Testis (tissue), 2 donors: ENCODE measurements around the gene GPR34.

Experiments used
- POLR2A ChIP-seq: fragments of 450-650 bp; IDR thresholded peaks from one replicate; pipeline ENCODE4 v1.6.1; 2017; ENCODE audit warnings: antibody characterized with exemption, mild to moderate bottlenecking, moderate library complexity
- TF ChIP-seq, protein P1 (sequence below), 3 experiments: fragments of 450-650 bp in 2 of 3; fragments of 200-600 bp in 1 of 3; sonication (generic) in 1 of 3; IDR thresholded peaks; one replicate each; pipeline ENCODE4 v1.5.1; 2016 to 2019; ENCODE audit warnings: antibody characterized with exemption in 3 of 3, mild to moderate bottlenecking in 2 of 3, moderate library complexity in 1 of 3

DNA sequence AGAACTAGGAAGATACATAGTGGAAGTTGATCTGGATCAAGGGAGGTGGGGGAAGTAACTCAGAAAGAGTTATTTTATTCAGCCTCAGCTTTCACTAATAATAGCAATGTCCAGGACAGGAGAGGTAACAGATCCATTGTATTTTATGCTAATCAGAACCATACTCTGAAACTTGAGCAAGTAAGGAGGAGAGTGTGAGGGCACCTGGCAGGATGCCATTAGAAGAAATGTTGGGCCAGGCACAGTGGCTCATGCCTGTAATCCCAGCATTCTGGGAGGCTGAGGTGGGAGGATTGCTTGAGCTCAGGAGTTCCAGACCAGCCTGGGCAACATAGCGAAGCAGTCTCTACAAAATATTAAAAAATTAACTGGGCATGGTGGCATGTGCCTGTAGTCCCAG lies 16.3 kb downstream of the GPR34 start:
- TF ChIP-seq, protein P1, sequence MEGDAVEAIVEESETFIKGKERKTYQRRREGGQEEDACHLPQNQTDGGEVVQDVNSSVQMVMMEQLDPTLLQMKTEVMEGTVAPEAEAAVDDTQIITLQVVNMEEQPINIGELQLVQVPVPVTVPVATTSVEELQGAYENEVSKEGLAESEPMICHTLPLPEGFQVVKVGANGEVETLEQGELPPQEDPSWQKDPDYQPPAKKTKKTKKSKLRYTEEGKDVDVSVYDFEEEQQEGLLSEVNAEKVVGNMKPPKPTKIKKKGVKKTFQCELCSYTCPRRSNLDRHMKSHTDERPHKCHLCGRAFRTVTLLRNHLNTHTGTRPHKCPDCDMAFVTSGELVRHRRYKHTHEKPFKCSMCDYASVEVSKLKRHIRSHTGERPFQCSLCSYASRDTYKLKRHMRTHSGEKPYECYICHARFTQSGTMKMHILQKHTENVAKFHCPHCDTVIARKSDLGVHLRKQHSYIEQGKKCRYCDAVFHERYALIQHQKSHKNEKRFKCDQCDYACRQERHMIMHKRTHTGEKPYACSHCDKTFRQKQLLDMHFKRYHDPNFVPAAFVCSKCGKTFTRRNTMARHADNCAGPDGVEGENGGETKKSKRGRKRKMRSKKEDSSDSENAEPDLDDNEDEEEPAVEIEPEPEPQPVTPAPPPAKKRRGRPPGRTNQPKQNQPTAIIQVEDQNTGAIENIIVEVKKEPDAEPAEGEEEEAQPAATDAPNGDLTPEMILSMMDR (IDR thresholded peaks at IDR 0.05) = no peak
- TF ChIP-seq POLR2A = no peak
